HS-27A (cell line): ENCODE data around the gene ZNF296.

Experiments
- DNase-seq: peaks from one replicate; pipeline ENCODE4 v3.0.0-alpha.2; 2012; ENCODE audit warnings: low read depth, missing footprints

ZNF296 gene

DNA sequence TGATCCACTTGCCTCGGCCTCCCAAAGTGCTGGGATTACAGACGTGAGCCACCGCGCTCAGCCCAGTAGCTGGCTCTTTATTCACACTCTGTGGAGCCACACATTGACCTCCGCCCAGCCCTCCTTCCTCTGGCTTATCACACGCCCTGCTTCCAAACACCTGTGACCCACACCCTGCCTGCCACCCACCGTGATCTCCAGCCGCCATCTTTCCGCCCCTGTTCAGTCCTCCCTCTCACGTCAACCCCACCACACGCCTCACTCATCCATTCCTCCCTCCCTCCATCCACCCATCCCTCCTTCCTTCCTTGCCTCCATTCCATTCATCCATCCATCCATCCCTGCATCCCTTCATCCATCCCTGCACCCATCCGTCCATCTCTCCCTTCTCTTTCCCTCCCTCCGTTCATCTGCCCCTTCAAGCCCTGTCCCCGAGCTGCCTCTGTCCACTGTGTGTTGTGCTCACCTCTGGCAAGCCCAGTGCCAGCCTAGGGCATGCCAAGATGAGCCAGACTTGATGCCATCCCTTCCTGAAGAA lies 17.6 kb downstream of the ZNF296 start:
- DNase-seq, result no peak

DNA sequence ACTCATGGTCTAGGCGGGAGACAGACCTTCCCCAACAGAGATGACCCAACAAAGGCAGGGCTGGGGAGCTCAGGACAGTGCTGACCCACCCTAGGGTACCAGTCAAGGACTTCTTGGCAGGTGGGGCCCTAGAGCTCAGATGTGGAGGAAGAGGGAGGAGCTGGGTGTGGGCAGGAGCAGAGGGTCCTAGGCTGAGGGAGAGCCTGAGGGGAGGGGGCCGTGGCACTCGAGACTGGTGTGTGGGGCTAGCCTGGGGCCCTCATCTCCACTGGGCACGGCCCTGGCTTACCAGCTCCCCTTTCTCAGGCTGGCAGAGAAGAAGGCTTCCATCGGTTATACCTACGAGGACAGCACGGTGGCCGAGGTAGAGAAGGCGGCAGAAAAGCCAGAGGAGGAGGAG lies 18.8 kb downstream of the ZNF296 start:
- no peak for DNase-seq

DNA sequence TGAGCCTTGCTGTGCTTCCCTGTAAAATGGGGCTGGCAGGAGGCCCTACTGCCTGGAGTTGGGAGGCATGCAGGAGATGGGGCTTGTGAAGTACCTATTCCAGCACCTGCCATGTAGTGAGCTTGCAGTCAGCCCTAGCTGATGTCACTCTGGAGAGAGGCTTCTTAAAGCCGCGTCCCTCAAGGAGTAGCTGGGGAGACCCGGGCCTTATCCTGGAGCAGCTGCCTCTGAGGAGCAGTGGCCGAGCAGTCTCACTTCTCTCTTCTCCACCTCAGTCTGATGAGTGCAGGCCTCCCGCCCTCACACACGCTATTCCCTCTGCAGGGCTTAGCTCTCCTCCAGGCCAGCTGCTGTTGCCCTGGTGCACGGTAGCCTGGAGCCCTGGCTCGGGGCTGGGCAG lies 19.4 kb downstream of the ZNF296 start:
- no peak for DNase-seq

DNA sequence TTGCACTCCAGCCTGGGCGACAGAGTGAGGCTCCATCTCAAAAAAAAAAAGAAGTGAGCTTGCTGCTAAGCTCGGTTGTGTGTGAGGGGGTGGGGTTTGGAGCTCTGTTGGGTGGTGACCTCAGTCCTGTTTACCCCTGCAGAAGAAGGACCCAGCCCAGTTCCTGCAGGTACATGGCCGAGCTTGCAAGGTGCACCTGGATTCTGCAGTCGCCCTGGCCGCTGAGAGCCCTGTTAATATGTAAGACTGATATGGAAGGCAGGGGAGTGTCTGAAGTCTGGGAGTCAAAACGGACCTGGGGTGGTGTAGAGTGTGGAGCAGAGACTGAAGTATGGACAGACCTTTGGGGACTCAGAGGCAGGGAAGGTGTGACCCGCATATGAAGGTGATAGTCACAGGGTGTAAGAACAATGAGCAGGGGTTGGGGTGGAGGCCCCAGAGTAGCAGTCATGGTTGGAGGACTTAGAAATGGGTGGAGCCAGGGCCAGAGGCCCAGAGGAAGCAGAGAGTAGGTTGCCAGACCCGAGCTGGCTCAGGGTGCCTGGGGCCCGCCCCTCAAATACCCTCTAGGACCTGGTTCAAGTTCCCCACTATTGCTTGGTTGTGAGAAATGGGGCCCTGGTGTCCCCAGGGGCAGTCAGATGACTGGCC lies 24.2 kb downstream of the ZNF296 start:
- no peak for DNase-seq

DNA sequence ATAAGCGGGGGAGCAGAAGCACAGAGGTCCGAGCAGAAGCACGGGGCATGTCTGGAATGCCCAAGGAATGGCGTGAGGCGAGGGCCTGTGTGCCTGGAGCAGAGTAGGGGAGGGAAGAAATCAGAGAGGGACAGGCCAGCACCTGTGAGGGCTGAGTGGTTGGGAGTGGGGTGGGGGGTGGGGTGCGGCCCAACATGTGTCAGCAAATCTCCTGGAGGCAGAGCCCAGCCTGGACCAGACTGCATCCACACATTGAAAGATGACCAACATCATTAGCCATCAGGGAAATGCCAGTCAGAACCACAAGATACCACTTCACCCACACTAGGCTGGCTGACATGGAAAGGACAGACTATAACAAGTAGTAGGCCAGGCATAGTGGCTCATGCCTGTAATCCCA lies 26.2 kb downstream of the ZNF296 start:
- no peak for DNase-seq

DNA sequence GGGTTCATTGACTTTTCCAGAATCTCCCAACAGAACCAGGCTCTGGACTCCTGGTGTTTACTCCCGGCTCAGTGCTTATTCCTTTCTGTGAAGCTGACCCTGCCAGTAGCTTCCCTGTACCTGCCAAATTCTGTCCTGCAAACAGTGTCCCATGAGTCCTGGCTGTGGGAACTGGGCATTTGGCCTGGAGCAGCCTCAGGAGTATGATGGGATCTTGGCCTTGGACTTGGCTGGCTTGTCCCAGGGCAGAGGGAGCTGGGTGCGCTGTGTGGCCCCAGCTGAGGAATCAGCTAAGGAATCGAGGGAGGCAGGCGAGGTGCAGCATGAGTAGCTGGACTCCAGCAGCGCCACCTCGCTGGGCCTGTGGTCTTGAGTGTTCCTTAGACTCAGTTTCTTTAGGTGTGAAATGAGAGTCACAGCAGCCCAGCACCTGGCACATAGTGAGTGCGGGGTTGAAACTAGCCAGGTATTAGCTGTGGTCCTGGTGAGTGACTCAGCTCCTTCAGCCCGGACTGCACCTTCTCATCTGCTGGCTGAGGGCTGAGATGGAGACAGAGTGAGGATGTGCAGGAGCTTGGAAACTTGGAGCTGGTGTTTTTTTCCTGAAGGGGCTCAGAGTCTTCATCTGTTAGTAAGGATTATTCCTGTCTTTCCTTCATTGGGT lies 27.1 kb downstream of the ZNF296 start:
- DNase-seq, result no peak

DNA sequence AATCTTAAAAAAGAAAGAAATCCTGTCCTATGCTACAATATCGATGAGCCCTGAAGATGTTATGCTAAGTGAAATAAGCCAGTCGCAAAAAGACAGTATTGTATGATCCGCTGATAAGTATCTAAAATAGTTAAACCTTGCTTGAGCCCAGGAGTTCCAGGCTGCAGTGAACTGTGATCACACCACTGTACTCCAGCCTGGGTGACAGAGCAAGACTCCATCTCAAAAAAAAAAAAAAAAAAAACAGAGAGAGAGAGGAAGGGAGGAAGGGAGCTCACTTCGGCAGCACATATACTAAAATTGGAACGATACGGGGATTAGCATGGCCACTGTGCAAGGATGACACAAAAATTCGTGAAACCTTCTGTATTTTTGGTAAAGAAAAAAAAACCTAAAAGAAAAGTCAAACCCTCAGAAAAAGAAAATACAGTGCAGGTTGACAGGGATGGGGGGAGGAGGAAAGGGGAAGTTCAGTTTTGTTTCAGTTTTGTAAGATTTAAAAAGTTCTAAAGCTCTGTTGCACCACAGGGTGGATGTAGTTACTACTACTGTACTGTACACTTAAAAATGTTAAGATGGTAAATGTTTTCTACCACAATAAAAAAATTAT lies 29.0 kb downstream of the ZNF296 start:
- no peak for DNase-seq

DNA sequence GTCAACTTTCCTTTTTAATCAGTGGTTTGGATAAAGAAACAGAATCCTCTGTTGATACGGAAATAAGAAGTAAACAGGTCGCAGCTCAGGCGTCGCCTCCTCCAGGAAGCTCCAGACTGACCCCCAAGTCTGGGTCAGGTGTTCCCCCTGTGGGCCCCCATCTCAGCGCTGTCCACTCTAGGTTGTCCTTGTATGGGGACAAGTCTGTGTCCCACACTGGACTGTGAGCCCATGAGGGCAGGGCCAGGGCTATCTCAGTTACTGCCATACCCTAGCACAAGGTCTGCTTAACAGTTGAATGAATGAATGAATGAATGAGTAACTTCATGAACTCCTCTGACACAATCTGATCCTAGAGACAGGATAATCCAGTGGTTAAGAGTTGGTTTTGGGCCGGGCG lies 29.9 kb downstream of the ZNF296 start:
- no peak for DNase-seq

DNA sequence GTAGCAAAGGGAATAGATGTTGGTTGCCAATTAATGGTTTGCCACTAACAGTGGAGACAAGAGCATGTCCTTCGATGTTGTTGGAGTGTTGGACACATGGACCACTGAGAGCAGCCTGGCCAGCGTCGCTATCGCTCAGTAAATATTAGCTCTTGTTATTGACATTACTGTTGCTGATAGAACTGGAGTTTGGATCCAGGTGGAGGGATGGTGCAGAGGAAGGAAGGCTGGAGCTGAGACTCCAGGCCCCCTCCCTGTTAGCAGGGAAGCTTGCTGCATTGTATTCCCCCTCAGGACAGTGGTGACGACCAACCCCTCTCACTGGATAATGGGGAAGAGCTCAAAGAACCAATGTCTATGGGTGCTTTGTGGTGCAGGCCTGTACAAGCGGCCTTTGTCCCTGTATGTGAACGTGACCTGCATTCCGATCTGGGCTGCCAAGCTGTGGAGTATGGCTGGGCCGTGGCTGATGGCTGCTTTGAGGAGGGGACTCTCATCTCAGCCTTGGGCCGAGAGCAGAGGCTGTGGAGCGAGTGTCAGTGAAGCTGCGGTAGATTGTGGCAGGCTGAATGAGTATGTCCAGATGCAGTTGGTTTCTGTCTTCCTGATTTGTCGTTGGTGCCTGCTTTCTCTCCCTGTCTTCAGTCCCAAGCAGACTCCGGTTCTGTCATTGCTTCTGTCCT lies 30.5 kb downstream of the ZNF296 start:
- DNase-seq, result no peak

DNA sequence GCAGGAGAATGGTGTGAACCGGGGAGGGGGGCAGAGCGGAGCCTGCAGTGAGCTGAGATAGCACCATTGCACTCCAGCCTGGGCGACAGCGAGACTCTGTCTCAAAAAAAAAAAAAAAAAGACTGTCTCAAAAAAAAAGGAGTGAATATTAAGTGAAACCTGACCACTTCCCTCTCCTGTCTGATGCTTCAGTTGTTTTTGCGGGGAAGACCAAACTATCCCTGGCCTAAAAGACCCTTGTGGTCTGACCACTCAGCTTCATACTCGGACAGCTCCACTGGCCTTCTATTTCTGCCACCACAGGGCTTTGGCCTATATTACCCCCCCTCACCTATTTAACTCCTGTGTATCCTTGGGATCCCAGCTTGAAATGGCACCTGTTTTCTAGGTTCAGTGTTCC lies 35.2 kb downstream of the ZNF296 start:
- DNase-seq, result no peak

DNA sequence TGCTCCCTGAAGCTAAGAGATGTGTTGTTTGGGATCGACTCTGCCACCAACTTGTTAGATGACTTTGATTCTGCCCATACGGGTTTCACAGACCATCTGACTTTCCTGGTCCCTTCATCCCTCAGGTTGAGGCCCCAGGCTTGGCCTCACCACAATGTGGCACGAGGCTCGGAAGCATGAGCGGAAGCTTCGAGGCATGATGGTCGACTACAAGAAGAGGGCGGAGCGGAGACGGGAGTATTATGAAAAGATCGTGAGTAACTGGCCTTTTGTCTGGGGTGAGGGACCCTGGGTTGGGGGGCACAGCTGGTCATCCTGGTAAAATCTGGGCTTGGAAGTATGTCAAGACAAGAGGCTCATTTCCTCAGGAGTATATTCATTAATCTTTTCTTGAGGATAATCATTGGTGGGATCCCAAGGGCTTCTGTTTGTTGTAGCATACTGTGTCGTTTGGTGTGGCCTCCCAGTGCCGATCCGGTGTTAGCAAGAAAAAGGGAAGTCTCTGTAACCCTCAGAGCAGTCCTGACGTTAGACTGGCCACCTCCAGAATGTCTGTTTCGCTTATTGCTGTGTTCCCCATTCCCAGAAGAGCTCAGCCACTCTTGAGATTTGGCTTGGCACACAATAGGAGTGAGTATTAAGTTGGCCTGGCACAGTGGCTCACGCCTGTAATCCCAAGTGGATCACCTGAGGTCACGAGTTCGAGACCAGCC lies 36.1 kb downstream of the ZNF296 start:
- no peak for DNase-seq

DNA sequence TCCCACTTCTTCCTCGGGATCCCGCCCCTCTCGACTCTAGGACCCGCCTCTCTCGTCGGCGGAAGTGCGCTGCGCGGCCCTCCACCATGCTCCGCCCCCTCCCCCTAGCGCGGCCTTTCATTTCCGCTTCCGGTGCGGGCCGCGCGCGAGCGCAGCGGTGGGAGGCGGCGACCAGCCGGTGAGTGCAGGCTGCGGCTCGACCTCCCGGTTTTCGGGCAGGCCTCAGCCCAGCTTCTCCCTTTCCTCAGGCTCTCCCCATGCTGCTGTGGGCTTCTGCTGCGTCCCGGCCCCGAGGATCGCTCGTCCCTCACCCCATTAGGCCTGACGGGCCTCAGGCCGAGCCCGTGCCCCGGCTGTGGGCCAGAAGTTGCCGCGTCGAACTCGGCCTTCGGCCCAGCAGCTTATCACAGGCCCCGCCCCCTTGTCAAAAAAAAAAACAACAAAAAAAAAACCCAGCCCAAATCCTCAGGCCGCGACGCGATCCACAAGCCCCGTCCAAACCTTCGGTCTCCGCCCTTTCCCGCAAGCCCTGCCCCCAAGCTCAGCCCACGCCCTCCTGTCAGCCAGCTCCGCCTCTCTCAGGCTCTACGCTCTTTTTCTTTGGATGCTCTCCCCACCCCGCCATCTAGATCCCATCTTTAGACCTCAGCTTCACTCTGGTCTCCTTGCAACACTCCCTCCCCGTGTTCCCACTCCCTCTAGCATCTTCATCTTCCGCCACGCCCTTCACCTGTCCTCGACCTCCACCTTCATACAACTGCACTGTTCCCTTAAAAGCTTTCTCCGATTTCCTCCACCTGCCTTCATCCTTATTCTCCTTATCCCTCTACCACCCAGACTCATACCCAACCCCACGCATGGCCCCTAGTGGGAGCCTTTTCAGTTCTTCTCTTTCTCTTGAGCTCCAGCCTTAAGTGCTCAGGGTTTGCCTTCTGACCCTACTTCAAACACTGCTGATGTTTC lies 37.1 kb downstream of the ZNF296 start, which contains the start of gene CLASRP:
TSS of gene CLASRP (plus strand) at position 115 of the 963 bp plus-strand sequence. CDS start 1,168 bp downstream, outside the sequence.
- DNase-seq, result peak; percentile 68

DNA sequence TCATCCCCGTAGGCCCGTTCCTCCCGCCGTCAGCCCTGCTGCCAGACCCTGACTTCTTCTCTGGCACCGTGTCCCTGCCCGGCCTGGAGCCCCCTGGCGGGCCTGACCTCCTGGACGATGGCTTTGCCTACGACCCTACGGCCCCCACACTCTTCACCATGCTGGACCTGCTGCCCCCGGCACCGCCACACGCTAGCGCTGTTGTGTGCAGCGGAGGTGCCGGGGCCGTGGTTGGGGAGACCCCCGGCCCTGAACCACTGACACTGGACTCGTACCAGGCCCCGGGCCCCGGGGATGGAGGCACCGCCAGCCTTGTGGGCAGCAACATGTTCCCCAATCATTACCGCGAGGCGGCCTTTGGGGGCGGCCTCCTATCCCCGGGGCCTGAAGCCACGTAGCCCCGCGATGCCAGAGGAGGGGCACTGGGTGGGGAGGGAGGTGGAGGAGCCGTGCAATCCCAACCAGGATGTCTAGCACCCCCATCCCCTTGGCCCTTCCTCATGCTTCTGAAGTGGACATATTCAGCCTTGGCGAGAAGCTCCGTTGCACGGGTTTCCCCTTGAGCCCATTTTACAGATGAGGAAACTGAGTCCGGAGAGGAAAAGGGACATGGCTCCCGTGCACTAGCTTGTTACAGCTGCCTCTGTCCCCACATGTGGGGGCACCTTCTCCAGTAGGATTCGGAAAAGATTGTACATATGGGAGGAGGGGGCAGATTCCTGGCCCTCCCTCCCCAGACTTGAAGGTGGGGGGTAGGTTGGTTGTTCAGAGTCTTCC lies 38.7 kb downstream of the ZNF296 start:
- no peak for DNase-seq

DNA sequence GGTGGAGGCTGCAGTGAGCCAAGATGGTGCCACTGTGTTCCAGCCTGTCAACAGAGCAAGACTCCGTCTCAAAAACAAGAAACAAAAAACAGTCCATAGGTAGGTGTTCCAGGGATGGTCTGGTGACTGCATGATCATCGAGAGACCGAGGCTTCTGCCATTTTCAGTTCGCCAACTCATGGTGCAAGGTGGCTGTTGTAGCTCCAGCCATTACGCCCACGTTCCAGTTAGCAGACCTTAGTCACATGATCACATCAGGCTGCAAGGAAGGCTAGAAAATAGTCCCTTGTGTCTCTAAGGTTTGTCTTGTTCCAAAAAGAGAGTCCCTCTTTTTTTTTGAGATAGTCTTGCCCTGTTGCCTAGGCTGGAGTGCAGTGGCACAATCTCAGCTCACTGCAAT lies 40.5 kb downstream of the ZNF296 start:
- no peak for DNase-seq

DNA sequence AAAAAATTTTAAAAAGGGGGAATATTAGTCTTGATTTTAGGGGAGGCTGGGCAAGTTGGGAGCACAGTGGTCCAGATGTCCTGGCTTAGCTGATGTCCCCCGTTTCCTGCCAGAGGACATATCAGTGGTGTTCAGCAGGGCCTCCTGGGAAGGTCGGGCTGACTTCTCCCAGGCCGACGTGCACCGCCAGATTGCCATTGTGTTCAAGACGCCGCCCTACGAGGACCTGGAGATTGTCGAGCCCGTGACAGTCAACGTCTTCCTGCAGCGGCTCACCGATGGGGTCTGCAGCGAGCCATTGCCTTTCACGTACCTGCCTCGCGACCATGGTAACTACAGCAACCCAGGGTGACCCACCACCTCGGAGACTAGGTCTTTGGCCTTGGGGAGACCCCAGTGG lies 43.9 kb downstream of the ZNF296 start:
- no peak for DNase-seq

DNA sequence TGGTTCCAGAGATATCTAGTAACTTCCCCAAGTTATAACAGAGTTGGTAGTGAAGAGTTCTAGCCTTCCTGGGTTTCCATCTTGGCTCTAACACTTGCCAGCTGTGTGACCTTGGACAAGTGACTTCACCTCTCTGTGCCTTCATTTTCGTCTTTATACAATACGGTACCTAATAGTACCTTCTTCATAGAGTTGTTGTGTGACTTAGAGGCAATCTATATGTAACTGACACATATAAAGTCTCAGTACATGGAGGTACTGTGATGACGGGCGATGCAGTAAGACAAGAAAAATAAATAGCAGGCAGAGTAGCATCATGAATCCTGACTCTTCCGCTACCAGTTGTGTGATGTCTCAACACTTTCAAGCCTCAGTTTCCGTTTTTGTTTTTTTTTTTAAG lies 45.5 kb downstream of the ZNF296 start:
- no peak for DNase-seq

DNA sequence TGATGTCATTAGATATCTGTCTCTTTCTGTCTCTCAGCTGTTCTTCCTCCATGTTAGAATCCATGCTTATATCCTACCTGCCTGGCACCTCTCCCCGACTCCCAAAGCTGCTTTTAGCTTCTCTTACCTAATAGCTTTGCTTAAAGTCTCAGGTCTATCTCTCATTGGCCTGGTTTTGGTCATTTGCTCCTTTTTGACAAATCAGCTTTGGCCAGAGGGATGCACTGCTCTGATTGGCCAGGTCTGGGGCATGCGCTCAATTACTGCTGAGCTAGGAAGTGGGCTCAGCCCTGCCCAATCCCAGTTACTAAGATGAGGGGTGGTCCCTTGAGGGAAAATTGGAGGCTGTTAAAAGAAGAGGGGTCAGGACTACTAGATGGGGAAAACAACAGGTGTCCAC lies 48.9 kb downstream of the ZNF296 start:
- no peak for DNase-seq

DNA sequence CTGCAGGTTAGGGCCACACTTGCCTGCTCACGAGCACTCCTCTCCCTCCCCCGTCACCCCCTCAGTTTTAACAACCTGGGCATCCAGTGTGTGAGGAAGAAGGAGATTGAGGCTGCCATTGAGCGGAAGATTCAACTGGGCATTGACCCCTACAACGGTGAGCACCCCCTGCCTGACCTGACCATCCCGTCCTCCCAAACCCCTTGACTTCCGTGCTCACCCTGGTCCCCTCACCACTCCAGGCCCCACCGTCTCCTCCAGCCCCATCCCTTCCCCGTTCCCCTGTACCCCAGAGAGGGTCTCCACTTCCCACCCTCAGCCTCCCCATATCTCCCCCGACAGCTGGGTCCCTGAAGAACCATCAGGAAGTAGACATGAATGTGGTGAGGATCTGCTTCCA lies 51.0 kb downstream of the ZNF296 start:
- DNase-seq, result no peak

DNA sequence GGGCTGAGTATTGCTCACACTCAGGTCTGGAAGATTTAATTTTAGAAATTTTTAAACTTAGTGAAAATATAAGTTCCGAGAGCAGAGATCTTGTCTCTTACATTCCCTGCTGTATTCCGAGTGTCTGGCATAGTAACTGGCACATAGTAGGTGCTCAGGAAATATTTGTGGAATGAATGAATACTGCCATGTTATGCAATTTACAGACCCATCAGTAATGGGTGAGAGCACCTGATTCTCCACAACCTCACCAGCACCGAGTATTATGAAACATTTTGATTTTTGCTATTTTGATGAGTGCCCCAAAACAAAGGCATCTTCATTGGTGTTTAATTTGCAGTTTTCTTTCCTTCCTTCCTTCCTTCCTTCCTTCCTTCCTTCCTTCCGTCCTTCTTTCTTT lies 53.2 kb downstream of the ZNF296 start:
- DNase-seq, result no peak

DNA sequence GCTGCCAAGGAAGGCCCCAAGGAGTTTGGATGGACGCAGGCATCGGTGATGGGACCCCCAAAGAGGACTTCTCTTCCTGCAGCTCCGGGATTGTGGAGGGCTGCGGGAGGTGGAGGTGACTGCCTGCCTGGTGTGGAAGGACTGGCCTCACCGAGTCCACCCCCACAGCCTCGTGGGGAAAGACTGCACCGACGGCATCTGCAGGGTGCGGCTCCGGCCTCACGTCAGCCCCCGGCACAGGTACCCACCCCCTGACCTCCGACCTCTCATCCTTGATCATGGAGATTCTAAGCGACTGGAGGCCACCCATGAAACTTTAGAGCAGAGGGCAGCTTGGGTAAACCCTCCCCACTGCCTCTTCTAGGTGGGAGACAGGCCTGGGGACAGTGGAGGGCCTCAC lies 54.3 kb downstream of the ZNF296 start:
- no peak for DNase-seq
